GM12878 (cell line): ENCODE results near the gene DACH1. TPM values are rescaled to one million over a fixed set of nuclear protein-coding genes. Genes with fewer than 3 reads are reported as not detected.

ENCODE experiments used
- ATAC-seq: fragments of 200-7000 bp; cut with Tn5 transposase; 3 replicates; pipeline ENCODE4 v1.9.1; 2020; ENCODE audit warnings: mild to moderate bottlenecking, moderate library complexity
- BruUV-seq: library from RNA; stranded (reverse); fragments of 400-500 nt; replicated peaks from 2 replicates; lab custom pipeline; 2021; lab: Mats Ljungman, UMichigan
- CTCF ChIA-PET: fragments of 300-600 bp; sonication (Branson Sonifier 250); formaldehyde crosslinking; extraction: SDS; loops from one replicate; lab custom pipeline; 2021; ENCODE audit warnings: inconsistent platforms; lab: Yijun Ruan, JAX
- POLR2A ChIA-PET: fragments of 350-600 bp; formaldehyde crosslinking; extraction: SDS; loops from one replicate; lab custom pipeline; 2021; ENCODE audit warnings: inconsistent platforms; lab: Charles Lee
- RAD21 ChIA-PET: fragments of 300-600 bp; sonication (Branson Sonifier 250); formaldehyde crosslinking; loops from one replicate; lab custom pipeline; 2023; ENCODE audit warnings: antibody characterized with exemption; ENCODE audit not compliant: unreplicated experiment; lab: Charles Lee
- SMC1A ChIA-PET: fragments of 300-600 bp; sonication (Branson Sonifier 250); formaldehyde crosslinking; loops from one replicate; lab custom pipeline; 2023; ENCODE audit not compliant: unreplicated experiment, uncharacterized antibody; lab: Charles Lee
- DNase-seq: peaks from one replicate; pipeline ENCODE4 v3.0.0-alpha.2; 2011; ENCODE audit warnings: low read depth, low spot score
- FAIRE-seq: peaks from 3 replicates; lab custom pipeline; 2011; peaks lifted over from hg19 to GRCh38; lab: Jason Lieb, UNC
- H2AFZ ChIP-seq: 2 replicates; pipeline ENCODE4 v1.6.0; 2011; ENCODE audit warnings: low read depth, low read length, control low read depth; ENCODE audit not compliant: control insufficient read depth
- H3K27ac ChIP-seq: 2 replicates; pipeline ENCODE4 v1.5.1; 2011; ENCODE audit warnings: control low read depth; ENCODE audit not compliant: control insufficient read depth, insufficient read depth
- H3K27me3 ChIP-seq, 2 experiments: replicated peaks in 1 of 2; 2 replicates each; pipeline versions ENCODE4 v1.6.0 to v1.6.1; 2011; ENCODE audit warnings: low read length in 1 of 2; ENCODE audit not compliant: control insufficient read depth in 2 of 2, insufficient read depth in 2 of 2
- H3K36me3 ChIP-seq, 2 experiments: 2 replicates each; pipeline ENCODE4 v1.5.1; 2011; ENCODE audit warnings: low read length in 1 of 2; ENCODE audit not compliant: control insufficient read depth in 2 of 2, insufficient read depth in 2 of 2
- H3K4me1 ChIP-seq: 2 replicates; pipeline ENCODE4 v1.6.1; 2011; ENCODE audit warnings: mild to moderate bottlenecking, low read length, moderate library complexity, mixed read lengths; ENCODE audit not compliant: control insufficient read depth, insufficient read depth
- H3K4me2 ChIP-seq: 2 replicates; pipeline ENCODE4 v1.6.0; 2011; ENCODE audit warnings: control low read depth; ENCODE audit not compliant: control insufficient read depth, insufficient read depth
- H3K4me3 ChIP-seq: fragments of 200-600 bp; sonication (generic); 2 replicates; pipeline ENCODE4 v1.5.1; 2016
- H3K79me2 ChIP-seq: 2 replicates; pipeline ENCODE4 v1.6.0; 2011; ENCODE audit warnings: low read length; ENCODE audit not compliant: control insufficient read depth, insufficient read depth
- H3K9ac ChIP-seq: 2 replicates; pipeline ENCODE4 v1.8.0; 2011; ENCODE audit warnings: low read length, control low read depth, mixed read lengths; ENCODE audit not compliant: control insufficient read depth, insufficient read depth
- H3K9me3 ChIP-seq: replicated peaks from 3 replicates; pipeline ENCODE4 v1.5.1; 2011; ENCODE audit warnings: mild to moderate bottlenecking, low read length; ENCODE audit not compliant: control insufficient read depth, insufficient read depth
- H4K20me1 ChIP-seq: 2 replicates; pipeline ENCODE4 v1.6.0; 2011; ENCODE audit not compliant: control insufficient read depth, insufficient read depth
- DPF2 ChIP-seq: fragments of 450-650 bp; IDR thresholded peaks from 2 replicates; pipeline ENCODE4 v1.6.1; 2017; ENCODE audit warnings: mild to moderate bottlenecking
- MLLT1 ChIP-seq: fragments of 450-650 bp; IDR thresholded peaks from 2 replicates; pipeline ENCODE4 v1.6.1; 2016; ENCODE audit warnings: mild to moderate bottlenecking
- NFYB ChIP-seq: IDR thresholded peaks from 2 replicates; pipeline ENCODE4 v1.6.1; 2011; ENCODE audit warnings: low read depth, mild to moderate bottlenecking, low read length, improper control_type of control experiment, moderate library complexity; ENCODE audit not compliant: insufficient read depth
- PKNOX1 ChIP-seq: fragments of 450-650 bp; IDR thresholded peaks from 2 replicates; pipeline ENCODE4 v1.6.1; 2016; ENCODE audit warnings: mild to moderate bottlenecking
- RELA ChIP-seq: fragments of 450-650 bp; IDR thresholded peaks from 2 replicates; pipeline ENCODE4 v1.8.0; 2014; ENCODE audit warnings: borderline replicate concordance; ENCODE audit not compliant: partially characterized antibody
- RFX5 ChIP-seq: IDR thresholded peaks from 2 replicates; pipeline ENCODE4 v1.6.1; 2011; ENCODE audit warnings: low read depth, low read length, improper control_type of control experiment
- SMARCA5 ChIP-seq: fragments of 450-650 bp; IDR thresholded peaks from 2 replicates; pipeline ENCODE4 v1.6.1; 2017; ENCODE audit warnings: mild to moderate bottlenecking
- TCF12 ChIP-seq: IDR thresholded peaks from 2 replicates; pipeline ENCODE4 v1.6.1; 2011; ENCODE audit warnings: low read depth, mild to moderate bottlenecking, low read length
- WRNIP1 ChIP-seq: IDR thresholded peaks from 2 replicates; pipeline ENCODE4 v1.6.1; 2011; ENCODE audit warnings: low read depth, low read length, improper control_type of control experiment, borderline replicate concordance
- ZBTB11 ChIP-seq: fragments of 450-650 bp; formaldehyde crosslinking; IDR thresholded peaks from 2 replicates; pipeline ENCODE4 v1.5.0; 2022; ENCODE audit warnings: mild to moderate bottlenecking, missing genetic modification characterization
- WGBS: methylation state at CpG from one replicate; pipeline ENCODE4 v1.1.6; 2016; ENCODE audit warnings: low lambda C conversion rate; ENCODE audit not compliant: insufficient replicate concordance, insufficient coverage; ENCODE audit errors: missing lambda C conversion rate; 5-methylcytosine and 5-hydroxymethylcytosine counted together
- in situ Hi-C: fragments of 300-500 bp; cut with MboI; formaldehyde crosslinking; loops from 9 replicates; pipeline ENCODE4 v1.14.3; 2018; ENCODE audit warnings: mixed read lengths
- intact Hi-C: fragments of 100-400 bp; cut with micrococcal nuclease; formaldehyde crosslinking; loops from one replicate; pipeline ENCODE4 v1.14.2; 2022; ENCODE audit not compliant: unreplicated experiment
- polyA plus RNA-seq, 11 experiments: library from polyadenylated mRNA; depleted of rRNA in 4 of 11; unstranded in 6 of 11; stranded (reverse) in 5 of 11; fragments of >200 nt; fragmentation: Nextera tagmentation in 4 of 11; fragmentation: Illumina TruSeq in 1 of 11; extraction: Ambion mirVana in 4 of 11; extraction: Trizol in 1 of 11; gene quantifications; 1 replicate in 1 of 11; 2 replicates in 10 of 11; pipeline versions ENCODE4 v1.2.1 to v1.2.3, GENCODE V29; 2011 to 2016; ENCODE audit warnings: inconsistent platforms in 2 of 11, missing spikeins in 2 of 11, low read depth in 1 of 11
- total RNA-seq, 4 experiments: library from RNA; depleted of rRNA in 3 of 4; stranded (reverse); fragments of >200 nt in 3 of 4; fragmentation: Illumina TruSeq in 1 of 4; extraction: Trizol in 1 of 4; gene quantifications; 2 replicates each; pipeline versions ENCODE4 v1.2.1 to v1.2.3, GENCODE V29; 2013 to 2021

Gene DACH1
- total and polyA plus RNA-seq, 10 of the 15 experiments (the other 5 are each of a cell fraction or from before 2014, with no cell fraction given): 0.05 TPM; not detected in 9

GRCh38 chr13:71610876-71611275 lies 256.1 kb downstream of the DACH1 start:
- Histone ChIP-seq H3K36me3 (no peaks in the 10 kb centered on the region), H3K9ac (no peak overlapping the region), H3K4me3 (no peak overlapping the region), H3K79me2 (no peaks in the 10 kb centered on the region), H3K9me3 (no peaks in the 10 kb centered on the region), H3K4me1 (no peaks in the 10 kb centered on the region), H3K27me3 (no peaks in the 10 kb centered on the region), H3K4me2 (no peak overlapping the region), H2AFZ (no peak overlapping the region), H3K27ac (no peak overlapping the region), H4K20me1 (no peaks in the 10 kb centered on the region)
- ATAC-seq (peak; percentile 31; the same call in 2 of the 3 replicates), FAIRE-seq (no peak), DNase-seq (no peak)
- intact Hi-C loops (no loop called here), in situ Hi-C loops (no loop called here)
- no TSS peak for BruUV-seq
- ChIA-PET SMC1A (no interaction called here), POLR2A (no interaction called here), RAD21 (no interaction called here), CTCF (no interaction called here)
- WGBS: 0% methylated on average over 5 of the region's 5 CpGs
- TF ChIP-seq WRNIP1 (no peak), RELA (no peak), RFX5 (no peak), SMARCA5 (no peak), PKNOX1 (no peak), TCF12 (no peak), ZBTB11 (CRISPR knock-in tag) (no peak), MLLT1 (no peak), NFYB (no peak), DPF2 (no peak)
